Mammary epithelial cell (primary cell): ENCODE data around the gene SLC25A30.

ENCODE experiments used
- EZH2 ChIP-seq: IDR thresholded peaks from 2 replicates; pipeline ENCODE4 v1.6.1; 2012; ENCODE audit warnings: low read length, inconsistent platforms, borderline replicate concordance
- TF ChIP-seq, protein P1 (sequence below), 2 donors: IDR thresholded peaks in 1 of 2; conservative IDR thresholded peaks in 1 of 2; 2 replicates each; pipeline ENCODE4 v1.5.1; 2011 to 2012; ENCODE audit warnings: inconsistent platforms in 2 of 2, low read length in 2 of 2, mild to moderate bottlenecking in 2 of 2, control low read depth in 1 of 2, low read depth in 1 of 2; ENCODE audit not compliant: insufficient read depth in 1 of 2; ENCODE audit errors: extremely low read depth in 1 of 2

DNA sequence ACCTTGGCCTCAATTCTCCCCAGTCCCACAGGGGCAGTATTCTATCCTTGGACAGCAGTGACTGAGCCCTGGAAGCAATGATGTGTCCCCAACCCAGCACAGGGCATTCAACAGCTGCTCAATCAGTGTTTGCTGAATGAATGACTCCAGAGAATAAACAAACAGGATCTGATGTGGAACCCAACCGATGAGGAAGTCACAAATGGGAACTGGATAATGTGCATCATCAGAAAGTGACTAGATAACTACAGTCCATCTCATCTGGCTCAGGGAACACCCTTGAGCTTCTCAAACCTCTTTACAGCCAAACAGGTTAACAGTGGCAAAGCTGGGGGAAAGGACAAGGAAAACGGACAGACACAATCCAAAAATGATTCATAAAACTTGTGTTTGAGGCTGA, 8.2 kb downstream of the SLC25A30 start:
- TF ChIP-seq EZH2: no peak
- TF ChIP-seq, protein P1, sequence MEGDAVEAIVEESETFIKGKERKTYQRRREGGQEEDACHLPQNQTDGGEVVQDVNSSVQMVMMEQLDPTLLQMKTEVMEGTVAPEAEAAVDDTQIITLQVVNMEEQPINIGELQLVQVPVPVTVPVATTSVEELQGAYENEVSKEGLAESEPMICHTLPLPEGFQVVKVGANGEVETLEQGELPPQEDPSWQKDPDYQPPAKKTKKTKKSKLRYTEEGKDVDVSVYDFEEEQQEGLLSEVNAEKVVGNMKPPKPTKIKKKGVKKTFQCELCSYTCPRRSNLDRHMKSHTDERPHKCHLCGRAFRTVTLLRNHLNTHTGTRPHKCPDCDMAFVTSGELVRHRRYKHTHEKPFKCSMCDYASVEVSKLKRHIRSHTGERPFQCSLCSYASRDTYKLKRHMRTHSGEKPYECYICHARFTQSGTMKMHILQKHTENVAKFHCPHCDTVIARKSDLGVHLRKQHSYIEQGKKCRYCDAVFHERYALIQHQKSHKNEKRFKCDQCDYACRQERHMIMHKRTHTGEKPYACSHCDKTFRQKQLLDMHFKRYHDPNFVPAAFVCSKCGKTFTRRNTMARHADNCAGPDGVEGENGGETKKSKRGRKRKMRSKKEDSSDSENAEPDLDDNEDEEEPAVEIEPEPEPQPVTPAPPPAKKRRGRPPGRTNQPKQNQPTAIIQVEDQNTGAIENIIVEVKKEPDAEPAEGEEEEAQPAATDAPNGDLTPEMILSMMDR (conservative IDR thresholded peaks at IDR 0.05 in 1 of 2, IDR thresholded peaks at IDR 0.05 in 1 of 2; ENCODE audit: extremely low read depth in 1 of 2, insufficient read depth in 1 of 2, low read depth in 1 of 2, low read length in 2 of 2): no peak
